ENCODE results near the gene MAST1. TPM values are rescaled to one million over a fixed set of nuclear protein-coding genes. Genes with fewer than 3 reads are reported as not detected.
"Not testable (repeated sequence)": the region's sequence is repeated elsewhere in the genome, so short reads cannot be mapped to it uniquely, and the experiment has no call there.

MAST1 gene
- total RNA-seq, 1 donor from 2014 or later: 0.36 TPM

DNA sequence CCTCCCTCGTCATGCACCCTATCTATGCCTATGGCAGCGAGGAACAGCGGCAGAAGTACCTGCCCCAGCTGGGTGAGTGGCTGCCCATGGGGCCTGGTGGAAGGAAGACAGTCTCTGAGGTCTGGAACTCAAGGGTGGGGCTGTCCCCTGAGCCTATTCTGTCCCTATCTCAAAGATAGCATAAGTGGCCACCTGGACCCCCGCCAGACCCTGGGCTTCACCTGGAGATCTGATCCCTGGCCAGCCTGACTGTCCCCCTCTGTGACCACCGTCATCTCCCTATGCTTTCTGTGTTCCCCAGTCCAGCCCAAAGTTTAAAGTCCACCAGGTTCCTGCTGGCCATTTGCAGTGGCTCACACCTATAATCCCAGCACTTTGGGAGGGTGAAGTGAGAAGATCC lies 55.3 kb downstream of the MAST1 start:
- DNase-seq (ENCODE audit: low spot score): no peak

DNA sequence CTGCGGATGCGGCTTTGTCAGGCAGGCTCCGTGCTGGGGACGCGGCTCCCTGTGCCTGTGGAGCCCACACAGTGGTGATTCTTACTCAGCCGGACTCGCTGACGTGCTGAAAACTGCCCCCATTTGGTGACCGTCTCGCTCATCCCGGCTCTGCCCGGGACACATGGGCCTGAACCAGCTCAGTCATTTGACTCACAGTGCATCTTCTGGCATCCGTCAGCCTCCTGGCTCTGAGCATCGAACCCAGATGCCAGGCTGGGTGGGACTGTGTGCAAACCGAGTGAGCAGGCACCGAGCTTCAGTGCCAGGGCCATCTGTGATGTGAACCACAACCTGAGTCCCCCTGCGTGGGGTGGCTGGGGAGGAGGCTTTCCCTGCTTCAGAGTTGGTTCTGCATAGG lies 58.1 kb downstream of the MAST1 start:
- DNase-seq (ENCODE audit: low spot score): no peak

- DNase-seq (ENCODE audit: low spot score): no peak
Measured at GRCh38 chr19:12899891-12900518, 61.7 kb downstream of the MAST1 start.

GRCh38 chr19:12907166-12907565 lies 68.9 kb downstream of the MAST1 start:
- no peak for DNase-seq (ENCODE audit: low spot score)

DNA sequence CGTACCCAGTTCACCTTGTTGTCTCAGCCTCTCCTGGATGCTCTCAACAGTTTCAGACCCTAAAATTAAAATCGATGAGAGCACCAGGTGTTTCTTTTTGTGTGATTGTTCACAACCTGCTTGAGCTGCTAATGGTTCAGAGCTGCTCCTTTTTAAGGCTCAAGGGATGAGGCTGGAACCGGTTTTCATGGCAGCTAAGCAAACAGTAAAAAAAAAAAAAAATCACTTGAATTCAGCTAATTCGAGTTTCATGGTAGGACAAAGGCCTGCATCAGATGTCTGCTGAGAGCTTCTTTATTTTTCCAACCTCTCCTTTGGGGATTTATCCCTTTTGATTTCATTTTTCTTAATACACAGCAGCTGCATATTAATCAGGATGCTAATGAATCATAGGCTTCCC lies 74.3 kb downstream of the MAST1 start:
- no peak for DNase-seq (ENCODE audit: low spot score)

GRCh38 chr19:12913011-12913561 lies 74.8 kb downstream of the MAST1 start:
- peak; percentile 80 for DNase-seq (ENCODE audit: low spot score)

- DNase-seq (ENCODE audit: low spot score): no peak
Measured at GRCh38 chr19:12913851-12914690, 75.8 kb downstream of the MAST1 start.

- not testable (repeated sequence) for DNase-seq (ENCODE audit: low spot score)
Measured at GRCh38 chr19:12915860-12916259, 77.5 kb downstream of the MAST1 start.

DNA sequence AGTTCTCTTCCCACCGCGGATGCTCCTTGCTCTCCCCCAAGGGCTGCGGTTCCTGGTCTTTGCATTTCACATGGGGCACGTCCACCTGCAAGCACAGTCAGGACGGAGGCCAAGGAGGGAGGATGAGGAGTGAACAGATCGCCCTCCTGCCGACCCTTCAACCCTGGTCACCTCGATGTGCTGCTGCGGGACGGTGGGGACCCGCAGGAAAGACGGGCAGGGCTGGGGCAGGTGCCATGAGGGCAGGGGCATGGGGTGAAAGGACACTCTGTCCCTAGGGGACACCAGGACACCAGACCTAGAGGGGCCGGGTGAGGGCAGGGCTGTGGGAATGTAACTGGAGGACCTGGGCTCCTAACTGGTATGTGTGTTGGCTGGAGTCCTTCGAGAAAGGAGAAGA lies 79.9 kb downstream of the MAST1 start:
- no peak for DNase-seq (ENCODE audit: low spot score)

GRCh38 chr19:12921047-12921446 lies 82.7 kb downstream of the MAST1 start:
- no peak for DNase-seq (ENCODE audit: low spot score)

DNA sequence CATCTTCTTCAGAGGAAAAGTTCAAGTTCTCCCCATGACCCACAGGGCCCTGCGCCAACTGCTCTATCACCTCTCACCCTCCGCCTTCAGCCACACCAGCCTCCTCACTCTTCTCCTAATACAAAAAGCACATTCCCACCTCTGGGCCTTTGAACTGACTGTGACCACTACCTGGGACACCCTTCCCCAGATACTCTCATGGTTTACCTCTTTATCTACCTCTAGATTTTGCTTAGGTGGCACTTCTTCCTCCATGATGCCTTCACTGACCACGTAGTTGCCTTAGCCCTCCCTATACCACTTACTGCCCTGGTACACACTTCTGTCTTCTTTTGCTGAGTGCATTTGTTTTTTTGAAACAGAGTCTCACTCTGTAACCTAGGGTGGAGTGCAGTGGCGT lies 84.6 kb downstream of the MAST1 start:
- DNase-seq (ENCODE audit: low spot score): no peak

Other genes starting within 250 kb of the MAST1 start
- gene ZNF490, start 227.7 kb upstream of the MAST1 start, total RNA-seq: 12.1 TPM
- gene ZNF791, start 227.6 kb upstream of the MAST1 start, total RNA-seq: 40.9 TPM
- 85.1 TPM for gene MAN2B1, start 171.8 kb upstream of the MAST1 start, total RNA-seq
- gene WDR83, start 171.7 kb upstream of the MAST1 start, total RNA-seq: 11.0 TPM
- gene DHPS, start 156.6 kb upstream of the MAST1 start, total RNA-seq: 79.7 TPM
- gene GNG14, start 150.5 kb upstream of the MAST1 start, total RNA-seq: not detected
- gene FBXW9, start 141.9 kb upstream of the MAST1 start, total RNA-seq: 8.7 TPM
- gene TNPO2, start 114.6 kb upstream of the MAST1 start, total RNA-seq: 111 TPM
- 132 TPM for gene TRIR, start 103.8 kb upstream of the MAST1 start, total RNA-seq
- 55.6 TPM for gene GET3, start 101.0 kb upstream of the MAST1 start, total RNA-seq
- gene BEST2, start 86.7 kb upstream of the MAST1 start, total RNA-seq: not detected
- gene HOOK2, start 63.0 kb upstream of the MAST1 start, total RNA-seq: 79.0 TPM
- gene JUNB, start 47.0 kb upstream of the MAST1 start, total RNA-seq: 191 TPM
- 196 TPM for gene PRDX2, start 36.7 kb upstream of the MAST1 start, total RNA-seq
- gene THSD8, start 36.4 kb upstream of the MAST1 start, total RNA-seq: 4.4 TPM
- 8.8 TPM for gene RNASEH2A, start 31.9 kb upstream of the MAST1 start, total RNA-seq
- gene RTBDN, start 3.9 kb upstream of the MAST1 start, total RNA-seq: not detected
- gene DNASE2, start 42.9 kb downstream of the MAST1 start, total RNA-seq: 42.2 TPM
- not detected for gene KLF1, start 48.7 kb downstream of the MAST1 start, total RNA-seq
- gene GCDH, start 52.6 kb downstream of the MAST1 start, total RNA-seq: 35.6 TPM
- 0.52 TPM for gene SYCE2, start 80.8 kb downstream of the MAST1 start, total RNA-seq
- gene FARSA, start 95.2 kb downstream of the MAST1 start, total RNA-seq: 60.9 TPM
- gene CALR, start 100.1 kb downstream of the MAST1 start, total RNA-seq: 643 TPM
- 96.5 TPM for gene RAD23A, start 107.3 kb downstream of the MAST1 start, total RNA-seq
- 12.4 TPM for gene GADD45GIP1, start 118.7 kb downstream of the MAST1 start, total RNA-seq
- not detected for gene DAND5, start 131.1 kb downstream of the MAST1 start, total RNA-seq
- gene NFIX, start 157.0 kb downstream of the MAST1 start, total RNA-seq: 91.7 TPM

Data from ureter (tissue), 1 donor.